Cardiac muscle cell (in vitro differentiated cells and primary cell): Measurements from ENCODE around the gene KIRREL3. TPM values are rescaled to one million over a fixed set of nuclear protein-coding genes. Genes with fewer than 3 reads are reported as not detected.

Source experiments
- DNase-seq, 2 donors: peaks; one replicate each; pipeline versions ENCODE4 v3.0.0 to v3.0.0-alpha.2; 2010 to 2017; ENCODE audit warnings: low read depth in 1 of 2, low spot score in 1 of 2
- H3K27ac ChIP-seq: fragments of 200-600 bp; sonication (generic); 2 replicates; pipeline ENCODE4 v1.5.1; 2016
- H3K27me3 ChIP-seq: fragments of 200-600 bp; sonication (generic); 2 replicates; pipeline ENCODE4 v1.6.0; 2016; ENCODE audit warnings: control low read depth
- H3K36me3 ChIP-seq: fragments of 200-600 bp; sonication (generic); 2 replicates; pipeline ENCODE4 v1.5.1; 2016; ENCODE audit warnings: control low read depth
- H3K4me1 ChIP-seq: fragments of 200-600 bp; sonication (generic); 2 replicates; pipeline ENCODE4 v1.8.1; 2017; ENCODE audit warnings: low read depth, mild to moderate bottlenecking, mixed run types
- H3K4me3 ChIP-seq: fragments of 200-600 bp; sonication (generic); 2 replicates; pipeline ENCODE4 v1.5.1; 2016; ENCODE audit warnings: mild to moderate bottlenecking
- H3K9me3 ChIP-seq: fragments of 200-600 bp; sonication (generic); 2 replicates; pipeline ENCODE4 v1.5.1; 2017; ENCODE audit warnings: low read depth, mild to moderate bottlenecking, control low read depth
- CTCF ChIP-seq: IDR thresholded peaks from 2 replicates; pipeline ENCODE4 v1.5.1; 2012; ENCODE audit warnings: low read depth, mild to moderate bottlenecking, low read length
- polyA plus RNA-seq: library from polyadenylated mRNA; unstranded; fragments of >200 nt; fragmentation: Nextera tagmentation; extraction: Ambion mirVana; gene quantifications from 2 replicates; pipeline ENCODE4 v1.2.1, GENCODE V29; 2016
- total RNA-seq: library from RNA; depleted of rRNA; stranded (reverse); fragments of >200 nt; gene quantifications from 2 replicates; pipeline ENCODE4 v1.2.3, GENCODE V29; 2016

Gene KIRREL3
- total and polyA plus RNA-seq, 2 experiments from 2014 or later, result 0.12 to 0.89 TPM

- Histone ChIP-seq H3K27ac (no peak overlapping the region), H3K27me3 (no peaks in the 10 kb centered on the region), H3K4me3 (no peak overlapping the region), H3K4me1 (peaks cover 6% of the 10 kb centered on the region), H3K36me3 (no peaks in the 10 kb centered on the region), H3K9me3 (no peaks in the 10 kb centered on the region)
- no peak for DNase-seq
- no peak for TF ChIP-seq CTCF
Measured at GRCh38 chr11:126406368-126406767, 594.2 kb downstream of the KIRREL3 start.

GRCh38 chr11:126405906-126406305 lies 594.7 kb downstream of the KIRREL3 start:
- no peak for TF ChIP-seq CTCF
- no peaks in the 10 kb centered on the region for H3K36me3 ChIP-seq
- H3K27me3 ChIP-seq, result no peaks in the 10 kb centered on the region
- no peak for DNase-seq
- peaks cover 6% of the 10 kb centered on the region for H3K4me1 ChIP-seq
- H3K9me3 ChIP-seq, result no peaks in the 10 kb centered on the region
- H3K27ac ChIP-seq, result no peak overlapping the region
- H3K4me3 ChIP-seq, result no peak overlapping the region

- no peaks in the 10 kb centered on the region for H3K36me3 ChIP-seq
- H3K27ac ChIP-seq, result no peak overlapping the region
- no peaks in the 10 kb centered on the region for H3K9me3 ChIP-seq
- no peak overlapping the region for H3K4me3 ChIP-seq
- no peaks in the 10 kb centered on the region for H3K27me3 ChIP-seq
- TF ChIP-seq CTCF, result no peak
- DNase-seq, result no peak
- peaks cover 6% of the 10 kb centered on the region for H3K4me1 ChIP-seq
Measured at GRCh38 chr11:126405374-126405773, 595.2 kb downstream of the KIRREL3 start.

GRCh38 chr11:126404367-126404766 lies 596.2 kb downstream of the KIRREL3 start:
- no peaks in the 10 kb centered on the region for H3K36me3 ChIP-seq
- no peak for TF ChIP-seq CTCF
- no peak for DNase-seq
- peaks cover 6% of the 10 kb centered on the region for H3K4me1 ChIP-seq
- H3K27me3 ChIP-seq, result no peaks in the 10 kb centered on the region
- H3K4me3 ChIP-seq, result no peak overlapping the region
- H3K9me3 ChIP-seq, result no peaks in the 10 kb centered on the region
- H3K27ac ChIP-seq, result no peak overlapping the region

- Histone ChIP-seq H3K27ac (no peak overlapping the region), H3K27me3 (no peaks in the 10 kb centered on the region), H3K9me3 (no peaks in the 10 kb centered on the region), H3K36me3 (no peaks in the 10 kb centered on the region), H3K4me1 (peaks cover 6% of the 10 kb centered on the region), H3K4me3 (no peak overlapping the region)
- no peak for DNase-seq
- no peak for TF ChIP-seq CTCF
Measured at GRCh38 chr11:126403658-126404057, 596.9 kb downstream of the KIRREL3 start.
